ENCODE results near the gene ZNF644.
"Not testable (repeated sequence)": the region's sequence is repeated elsewhere in the genome, so short reads cannot be mapped to it uniquely, and the experiment has no call there.

Gene ZNF644

DNA sequence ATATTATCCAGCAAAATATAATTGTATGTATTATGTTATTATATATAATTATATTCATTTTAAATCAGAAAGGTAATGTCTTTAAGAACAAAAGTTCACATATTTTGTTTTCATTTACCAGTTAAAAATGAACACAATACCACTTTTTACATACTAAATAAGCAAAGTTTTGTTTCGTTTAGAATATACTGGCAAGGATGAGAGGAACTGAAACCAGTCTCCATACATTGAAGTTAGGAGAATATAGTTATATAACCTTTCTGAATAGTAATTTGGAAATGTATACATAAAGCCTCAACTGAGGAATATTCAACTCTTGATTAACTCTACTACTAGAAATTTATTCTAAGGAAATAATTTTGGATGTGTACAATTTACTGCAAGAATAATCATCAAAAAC is 110.5 kb downstream of the ZNF644 start:
- H3K4me1 Mint-ChIP-seq = no peaks in the 10 kb centered on the region
- H3K27me3 Mint-ChIP-seq = no peaks in the 10 kb centered on the region
- DNase-seq (no peak), ATAC-seq (no peak)
- H3K27ac Mint-ChIP-seq = no peak overlapping the region
- no peak overlapping the region for H3K4me3 Mint-ChIP-seq
- H3K36me3 Mint-ChIP-seq (ENCODE audit: low read depth) = peaks cover 34% of the 10 kb centered on the region
- H3K9me3 Mint-ChIP-seq = no peaks in the 10 kb centered on the region

DNA sequence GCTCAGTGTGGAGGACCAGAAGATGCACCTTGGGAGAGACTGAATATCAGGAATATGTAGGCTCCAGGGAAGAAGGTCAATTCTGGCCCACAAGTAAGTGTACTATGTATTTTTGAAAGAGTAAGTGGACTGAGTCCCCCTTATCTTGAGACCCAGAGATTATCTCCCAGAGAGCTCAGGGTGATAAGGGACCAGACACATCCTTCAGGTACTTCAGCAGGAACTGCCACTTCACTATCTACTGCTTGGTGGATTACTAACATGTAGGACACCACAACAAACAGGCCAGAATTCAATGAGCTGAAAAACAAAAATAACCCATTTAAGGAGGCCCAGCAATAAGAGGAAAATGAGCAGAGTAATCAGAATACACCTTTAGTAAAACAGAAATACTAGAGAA is 119.2 kb downstream of the ZNF644 start:
- no peaks in the 10 kb centered on the region for H3K9me3 Mint-ChIP-seq
- no peak for DNase-seq
- no peak overlapping the region for H3K4me3 Mint-ChIP-seq
- no peaks in the 10 kb centered on the region for H3K27me3 Mint-ChIP-seq
- no peak for ATAC-seq
- H3K27ac Mint-ChIP-seq = no peak overlapping the region
- peaks cover 54% of the 10 kb centered on the region for H3K36me3 Mint-ChIP-seq (ENCODE audit: low read depth)
- H3K4me1 Mint-ChIP-seq = peaks cover 4% of the 10 kb centered on the region

DNA sequence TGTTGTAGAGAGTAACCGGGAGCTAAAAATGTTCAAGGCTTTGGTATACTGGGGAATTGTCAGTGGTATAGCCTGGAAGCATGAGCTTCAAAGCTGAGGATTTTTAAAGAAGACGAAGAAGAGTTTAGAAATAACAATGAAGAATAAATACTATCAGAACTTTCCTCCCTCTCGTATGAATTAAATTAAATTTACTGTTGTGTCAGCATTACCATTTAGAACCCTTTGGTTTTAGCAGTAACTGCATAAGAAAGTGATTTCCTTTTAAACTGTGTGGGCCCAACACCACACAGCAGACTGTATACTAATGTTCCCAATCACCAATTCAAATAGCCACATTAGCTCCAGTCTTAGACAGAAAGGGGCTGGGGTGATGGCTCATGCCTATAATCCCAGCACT is 122.6 kb downstream of the ZNF644 start:
- H3K4me3 Mint-ChIP-seq = no peak overlapping the region
- peaks cover 4% of the 10 kb centered on the region for H3K4me1 Mint-ChIP-seq
- no peak overlapping the region for H3K27ac Mint-ChIP-seq
- peaks cover 7% of the 10 kb centered on the region for H3K9me3 Mint-ChIP-seq
- peaks cover 65% of the 10 kb centered on the region for H3K36me3 Mint-ChIP-seq (ENCODE audit: low read depth)
- no peak for ATAC-seq
- H3K27me3 Mint-ChIP-seq = no peaks in the 10 kb centered on the region
- no peak for DNase-seq

DNA sequence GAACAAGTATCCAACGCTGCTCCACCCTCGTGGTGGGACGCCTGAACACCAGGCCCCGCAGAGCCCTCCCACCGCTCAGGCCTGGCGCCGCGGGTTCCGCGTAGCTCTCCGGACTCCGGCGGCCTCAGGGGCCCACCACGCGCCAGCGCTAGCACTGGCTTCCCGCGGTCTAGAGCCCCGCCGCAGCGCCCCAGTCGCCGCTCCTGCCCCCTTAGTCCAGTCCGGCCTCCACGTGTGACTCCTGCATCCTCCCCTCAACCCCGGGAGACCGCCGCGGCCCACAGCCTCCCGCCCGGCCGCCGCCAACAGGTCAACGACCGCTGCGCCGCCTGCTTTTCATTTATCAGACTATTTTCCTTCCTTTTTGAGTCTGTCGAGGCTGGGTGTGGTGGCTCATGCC is 128.2 kb downstream of the ZNF644 start:
- Mint-ChIP-seq H3K36me3 (ENCODE audit: low read depth) (peaks cover 35% of the 10 kb centered on the region), H3K9me3 (peaks cover 18% of the 10 kb centered on the region)
- H3K4me3 Mint-ChIP-seq, ATAC-seq, H3K27ac Mint-ChIP-seq, DNase-seq, H3K27me3 Mint-ChIP-seq, H3K4me1 Mint-ChIP-seq: not testable (repeated sequence)

DNA sequence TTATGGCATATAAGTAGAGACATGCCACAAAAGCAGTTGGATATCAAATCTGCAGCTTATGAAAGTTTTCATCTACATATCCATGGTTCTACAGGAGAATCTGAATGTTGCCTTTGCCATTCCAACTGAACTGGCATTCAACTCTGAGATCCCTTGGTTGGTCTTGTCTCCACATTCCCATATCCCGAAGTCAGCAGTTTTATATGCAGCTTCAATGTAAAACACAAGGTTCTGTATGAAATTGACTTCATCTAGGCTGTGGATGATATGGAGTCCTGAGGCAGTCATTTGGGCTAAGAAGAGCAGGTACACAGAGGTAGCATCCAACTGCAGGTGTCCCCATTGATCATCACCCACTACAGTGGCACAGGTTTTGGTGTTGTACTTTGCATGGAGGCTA is 129.0 kb downstream of the ZNF644 start:
- DNase-seq, H3K27me3 Mint-ChIP-seq, ATAC-seq, H3K4me1 Mint-ChIP-seq, H3K4me3 Mint-ChIP-seq, H3K27ac Mint-ChIP-seq: not testable (repeated sequence)
- Mint-ChIP-seq H3K9me3 (peaks cover 18% of the 10 kb centered on the region), H3K36me3 (ENCODE audit: low read depth) (peaks cover 31% of the 10 kb centered on the region)

DNA sequence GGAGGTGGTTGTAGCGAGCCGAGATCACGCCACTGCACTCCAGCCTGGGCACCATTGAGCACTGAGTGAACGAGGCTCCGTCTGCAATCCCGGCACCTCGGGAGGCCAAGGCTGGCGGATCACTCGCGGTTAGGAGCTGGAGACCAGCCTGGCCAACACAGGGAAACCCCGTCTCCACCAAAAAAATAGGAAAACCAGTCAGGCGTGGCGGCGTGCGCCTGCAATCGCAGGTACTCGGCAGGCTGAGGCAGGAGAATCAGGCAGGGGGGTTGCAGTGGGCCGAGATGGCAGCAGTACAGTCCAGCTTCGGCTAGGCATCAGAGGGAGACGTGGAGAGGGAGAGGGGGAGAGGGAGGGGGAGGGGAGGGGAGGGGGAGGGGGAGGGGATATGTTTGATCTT is 129.6 kb downstream of the ZNF644 start:
- H3K27ac Mint-ChIP-seq, DNase-seq, H3K4me1 Mint-ChIP-seq, ATAC-seq, H3K27me3 Mint-ChIP-seq, H3K4me3 Mint-ChIP-seq: not testable (repeated sequence)
- Mint-ChIP-seq H3K36me3 (ENCODE audit: low read depth) (peaks cover 31% of the 10 kb centered on the region), H3K9me3 (peaks cover 18% of the 10 kb centered on the region)

DNA sequence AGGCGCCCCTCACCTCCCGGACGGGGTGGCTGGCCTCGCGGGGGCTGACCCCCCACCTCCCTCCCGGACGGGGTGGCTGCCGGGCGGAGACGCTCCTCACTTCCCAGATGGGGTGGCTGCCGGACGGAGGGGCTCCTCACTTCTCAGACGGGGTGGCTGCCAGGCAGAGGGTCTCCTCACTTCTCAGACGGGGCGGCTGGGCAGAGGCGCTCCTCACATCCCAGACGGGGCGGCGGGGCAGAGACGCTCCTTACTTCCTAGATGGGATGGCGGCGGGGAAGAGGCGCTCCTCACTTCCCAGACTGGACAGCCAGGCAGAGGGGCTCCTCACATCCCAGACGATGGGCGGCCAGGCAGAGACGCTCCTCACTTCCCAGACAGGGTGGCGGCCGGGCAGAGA is 130.1 kb downstream of the ZNF644 start:
- H3K27me3 Mint-ChIP-seq, DNase-seq, H3K4me3 Mint-ChIP-seq, ATAC-seq, H3K4me1 Mint-ChIP-seq, H3K27ac Mint-ChIP-seq: not testable (repeated sequence)
- Mint-ChIP-seq H3K9me3 (peaks cover 19% of the 10 kb centered on the region), H3K36me3 (ENCODE audit: low read depth) (peaks cover 26% of the 10 kb centered on the region)

DNA sequence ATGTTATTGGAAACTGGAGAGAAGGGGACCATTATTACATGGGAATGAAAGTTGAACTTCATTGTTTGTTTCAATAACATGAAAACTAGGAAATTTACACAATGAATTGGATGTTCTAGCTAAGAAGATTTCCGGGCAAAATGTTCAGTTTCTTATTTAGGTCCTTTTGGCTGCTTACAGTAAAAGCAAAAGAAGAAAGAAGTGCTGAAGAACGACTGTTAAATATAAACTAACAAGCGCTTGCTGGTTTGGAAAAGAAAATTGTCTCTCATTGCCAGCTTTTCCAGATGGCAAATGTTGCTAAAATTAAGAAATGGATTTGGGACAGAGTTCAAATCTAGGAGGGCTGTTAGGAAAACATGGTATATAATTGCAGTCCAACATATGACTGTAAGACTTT is 139.6 kb downstream of the ZNF644 start:
- H3K27me3 Mint-ChIP-seq = peaks cover 6% of the 10 kb centered on the region
- peaks cover 8% of the 10 kb centered on the region for H3K36me3 Mint-ChIP-seq (ENCODE audit: low read depth)
- peaks cover 33% of the 10 kb centered on the region for H3K9me3 Mint-ChIP-seq

DNA sequence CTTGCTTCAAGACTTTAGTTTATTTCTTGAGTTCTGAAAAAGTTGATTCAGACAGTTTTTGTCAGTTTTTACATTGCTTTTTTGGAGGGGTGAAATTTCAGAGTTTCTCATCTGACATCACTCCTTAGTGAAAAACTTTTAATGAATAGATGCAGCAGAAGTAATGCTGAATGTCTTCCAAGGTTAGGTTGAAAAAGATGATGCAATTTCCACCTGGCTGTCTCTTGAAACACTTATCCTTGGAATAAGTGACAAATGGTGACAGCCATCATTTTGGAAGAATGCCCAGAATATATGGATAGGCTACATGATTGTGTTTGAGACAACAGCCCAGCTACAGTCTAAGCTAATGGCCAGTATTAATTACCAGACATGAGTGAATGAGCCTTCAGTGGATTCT is 140.8 kb downstream of the ZNF644 start:
- H3K36me3 Mint-ChIP-seq (ENCODE audit: low read depth) = peaks cover 8% of the 10 kb centered on the region
- peaks cover 8% of the 10 kb centered on the region for H3K27me3 Mint-ChIP-seq
- H3K4me3 Mint-ChIP-seq = no peak overlapping the region
- ATAC-seq (no peak), DNase-seq (no peak)
- no peak overlapping the region for H3K27ac Mint-ChIP-seq
- H3K9me3 Mint-ChIP-seq = peaks cover 36% of the 10 kb centered on the region
- no peaks in the 10 kb centered on the region for H3K4me1 Mint-ChIP-seq

More for the DNA sequence above, 139.6 kb downstream of the ZNF644 start:
- Mint-ChIP-seq H3K4me3 (no peak overlapping the region), H3K27ac (no peak overlapping the region), H3K4me1 (no peaks in the 10 kb centered on the region)
- no peak for ATAC-seq
- DNase-seq = no peak

DNA sequence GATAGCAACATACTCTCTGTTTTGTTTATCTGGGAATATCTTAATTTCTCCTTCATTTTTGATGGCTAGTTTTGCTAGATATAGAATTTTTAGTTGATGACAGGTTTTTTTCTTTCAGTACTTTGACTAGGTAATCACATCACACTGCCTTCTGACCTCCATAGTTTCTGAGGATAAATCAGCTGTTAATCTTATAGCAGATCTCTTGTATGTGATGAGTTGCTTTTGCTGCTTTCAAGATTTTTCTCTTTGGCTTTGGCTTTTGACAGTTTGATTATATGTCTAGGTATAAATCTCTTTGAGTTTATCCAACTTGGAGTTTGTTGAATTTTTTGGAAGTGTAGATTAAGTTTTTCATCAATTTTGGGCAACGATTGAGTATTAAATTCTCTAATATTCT is 142.6 kb downstream of the ZNF644 start:
- H3K4me1 Mint-ChIP-seq = no peaks in the 10 kb centered on the region
- no peak overlapping the region for H3K27ac Mint-ChIP-seq
- no peak for ATAC-seq
- peaks cover 36% of the 10 kb centered on the region for H3K9me3 Mint-ChIP-seq
- no peak overlapping the region for H3K4me3 Mint-ChIP-seq
- peaks cover 10% of the 10 kb centered on the region for H3K27me3 Mint-ChIP-seq
- no peak for DNase-seq
- H3K36me3 Mint-ChIP-seq (ENCODE audit: low read depth) = peaks cover 8% of the 10 kb centered on the region

DNA sequence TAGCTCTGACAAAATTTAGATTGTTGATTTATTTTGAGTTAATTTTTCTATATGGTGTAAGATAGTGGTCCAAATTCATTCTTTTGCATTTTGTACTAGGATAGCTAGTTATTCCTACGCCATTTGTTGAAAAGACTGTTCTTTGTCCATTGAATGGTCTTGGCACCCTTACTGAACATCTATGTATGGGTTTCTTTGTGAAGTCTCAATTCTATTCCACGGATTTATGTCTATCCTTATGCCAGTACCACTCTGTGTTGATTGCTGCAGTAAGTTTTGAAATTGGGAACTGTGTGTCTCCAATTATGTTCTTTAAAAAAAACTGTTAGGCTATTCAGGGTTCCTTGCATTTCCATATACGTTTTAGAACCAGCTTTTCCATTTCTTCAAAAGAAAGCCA is 145.7 kb downstream of the ZNF644 start:
- H3K9me3 Mint-ChIP-seq = peaks cover 40% of the 10 kb centered on the region
- peaks cover 8% of the 10 kb centered on the region for H3K36me3 Mint-ChIP-seq (ENCODE audit: low read depth)
- no peak for DNase-seq
- no peak for ATAC-seq
- no peak overlapping the region for H3K4me3 Mint-ChIP-seq
- peaks cover 6% of the 10 kb centered on the region for H3K27me3 Mint-ChIP-seq
- H3K4me1 Mint-ChIP-seq = no peaks in the 10 kb centered on the region
- no peak overlapping the region for H3K27ac Mint-ChIP-seq
